GM12864 (cell line): ENCODE results near the gene MOV10L1.
"Not testable (repeated sequence)": the region's sequence is repeated elsewhere in the genome, so short reads cannot be mapped to it uniquely, and the experiment has no call there.

ENCODE experiments used
- DNase-seq: peaks from one replicate; pipeline ENCODE4 v3.0.0-alpha.2; 2011; ENCODE audit warnings: low read depth
- H3K4me3 ChIP-seq: 2 replicates; pipeline ENCODE4 v1.5.1; 2011; ENCODE audit warnings: mild to moderate bottlenecking, low read depth, low read length, control low read depth
- TF ChIP-seq, protein P1 (sequence below): IDR thresholded peaks from 2 replicates; pipeline ENCODE4 v1.5.1; 2011; ENCODE audit warnings: low read depth, mild to moderate bottlenecking, moderate library complexity, low read length, control low read depth, inconsistent platforms; ENCODE audit errors: missing control alignments

The MOV10L1 gene

GRCh38 chr22:50145721-50146438 is 56.1 kb downstream of the MOV10L1 start:
- no peak for DNase-seq
- H3K4me3 ChIP-seq = no peak overlapping the region
- TF ChIP-seq, protein P1, sequence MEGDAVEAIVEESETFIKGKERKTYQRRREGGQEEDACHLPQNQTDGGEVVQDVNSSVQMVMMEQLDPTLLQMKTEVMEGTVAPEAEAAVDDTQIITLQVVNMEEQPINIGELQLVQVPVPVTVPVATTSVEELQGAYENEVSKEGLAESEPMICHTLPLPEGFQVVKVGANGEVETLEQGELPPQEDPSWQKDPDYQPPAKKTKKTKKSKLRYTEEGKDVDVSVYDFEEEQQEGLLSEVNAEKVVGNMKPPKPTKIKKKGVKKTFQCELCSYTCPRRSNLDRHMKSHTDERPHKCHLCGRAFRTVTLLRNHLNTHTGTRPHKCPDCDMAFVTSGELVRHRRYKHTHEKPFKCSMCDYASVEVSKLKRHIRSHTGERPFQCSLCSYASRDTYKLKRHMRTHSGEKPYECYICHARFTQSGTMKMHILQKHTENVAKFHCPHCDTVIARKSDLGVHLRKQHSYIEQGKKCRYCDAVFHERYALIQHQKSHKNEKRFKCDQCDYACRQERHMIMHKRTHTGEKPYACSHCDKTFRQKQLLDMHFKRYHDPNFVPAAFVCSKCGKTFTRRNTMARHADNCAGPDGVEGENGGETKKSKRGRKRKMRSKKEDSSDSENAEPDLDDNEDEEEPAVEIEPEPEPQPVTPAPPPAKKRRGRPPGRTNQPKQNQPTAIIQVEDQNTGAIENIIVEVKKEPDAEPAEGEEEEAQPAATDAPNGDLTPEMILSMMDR = no peak

- DNase-seq = no peak
- no peak overlapping the region for H3K4me3 ChIP-seq
- TF ChIP-seq, protein P1 = peak; percentile 72
Measured at GRCh38 chr22:50146439-50147238, 56.8 kb downstream of the MOV10L1 start.

DNA sequence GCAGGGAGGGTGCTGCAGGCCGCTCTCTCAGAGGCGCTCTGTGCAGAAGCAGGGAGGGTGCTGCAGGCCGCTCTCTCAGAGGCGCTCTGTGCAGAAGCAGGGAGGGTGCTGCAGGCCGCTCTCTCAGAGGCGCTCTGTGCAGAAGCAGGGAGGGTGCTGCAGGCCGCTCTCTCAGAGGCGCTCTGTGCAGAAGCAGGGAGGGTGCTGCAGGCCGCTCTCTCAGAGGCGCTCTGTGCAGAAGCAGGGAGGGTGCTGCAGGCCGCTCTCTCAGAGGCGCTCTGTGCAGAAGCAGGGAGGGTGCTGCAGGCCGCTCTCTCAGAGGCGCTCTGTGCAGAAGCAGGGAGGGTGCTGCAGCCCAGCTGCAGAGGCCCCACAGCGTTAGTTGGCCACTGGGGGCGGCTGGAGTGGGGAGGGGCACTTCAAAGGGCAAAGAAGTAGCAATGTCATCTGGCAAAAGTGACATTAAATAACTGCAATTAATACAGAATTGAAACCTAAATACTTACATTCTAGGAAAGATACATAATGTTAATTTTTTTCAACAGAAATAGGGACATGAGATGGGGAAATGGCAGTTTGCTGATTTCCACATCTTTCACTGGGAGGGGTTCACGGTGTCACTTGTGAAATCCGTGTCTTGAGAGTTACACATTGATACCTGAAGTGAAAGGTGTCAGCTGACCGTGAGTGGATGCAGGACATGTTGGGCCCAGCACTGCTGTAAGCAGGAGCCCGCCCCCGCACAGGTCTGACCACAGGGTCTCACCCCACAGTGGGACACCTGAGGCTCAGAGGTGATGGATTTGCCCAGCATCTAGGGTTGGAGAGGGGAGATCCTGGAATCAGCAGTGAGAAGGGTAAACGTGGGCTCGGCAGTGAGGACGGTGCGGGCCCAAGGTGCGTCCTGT is 57.7 kb downstream of the MOV10L1 start:
- H3K4me3 ChIP-seq, DNase-seq: not testable (repeated sequence)

- H3K4me3 ChIP-seq = no peak overlapping the region
- no peak for DNase-seq
- TF ChIP-seq, protein P1 = no peak
Measured at GRCh38 chr22:50148166-50148500, 58.3 kb downstream of the MOV10L1 start.

- TF ChIP-seq, protein P1 = peak; percentile 99
- DNase-seq = peak; percentile 31
- no peak overlapping the region for H3K4me3 ChIP-seq
Measured at GRCh38 chr22:50148991-50149721, 59.4 kb downstream of the MOV10L1 start.

- TF ChIP-seq, protein P1 = no peak
- no peak for DNase-seq
- no peak overlapping the region for H3K4me3 ChIP-seq
Measured at GRCh38 chr22:50150161-50151129, 60.6 kb downstream of the MOV10L1 start.
